HL-60 (cell line): Measurements from ENCODE around the gene NEK9.

Experiments used
- CTCF ChIP-seq: IDR thresholded peaks from one replicate; pipeline ENCODE4 v1.5.1; 2011; ENCODE audit warnings: low read length, control low read depth, inconsistent platforms; ENCODE audit not compliant: insufficient read depth
- GABPA ChIP-seq: IDR thresholded peaks from 2 replicates; pipeline ENCODE4 v1.6.1; 2012; ENCODE audit warnings: low read depth
- POLR2AphosphoS5 ChIP-seq: IDR thresholded peaks from 2 replicates; pipeline ENCODE4 v1.6.1; 2012; ENCODE audit warnings: low read depth
- REST ChIP-seq: IDR thresholded peaks from 2 replicates; pipeline ENCODE4 v1.6.1; 2012; ENCODE audit warnings: low read depth; ENCODE audit not compliant: insufficient replicate concordance

- no peak for TF ChIP-seq CTCF
- TF ChIP-seq GABPA, result no peak
- TF ChIP-seq POLR2AphosphoS5, result no peak
- no peak for TF ChIP-seq REST
These were observed 1.7 kb upstream of the NEK9 start for GRCh38 chr14:75128596-75128990.
